ENCODE results near the gene LTA4H.

Gene LTA4H

GRCh38 chr12:95995238-95996031, 40.0 kb downstream of the LTA4H start (continued):
- TF ChIP-seq PRDM2 (tag by site-specific recombination; IDR thresholded peaks at IDR 0.05; ENCODE audit: borderline replicate concordance) (no peak), ZNF223 (tag by site-specific recombination; IDR thresholded peaks at IDR 0.05) (no peak), TCF7L2 (IDR thresholded peaks at IDR 0.05; ENCODE audit: borderline replicate concordance, low read depth, low read length) (no peak)

GRCh38 chr12:95994476-95994875, 40.9 kb downstream of the LTA4H start:
- Histone ChIP-seq H3K4me1 (ENCODE audit: control insufficient read depth, insufficient read depth, low read length) (no peaks in the 10 kb centered on the region), H3K36me3 (ENCODE audit: control insufficient read depth in 2 of 2, insufficient read depth in 1 of 2, low read length in 2 of 2) (peaks cover 0 to 5% of the 10 kb centered on the region in 2 experiments; a peak in 1 of 3 replicates), H3K9me3 (ENCODE audit: control insufficient read depth, insufficient read depth, low read depth, low read length) (no peaks in the 10 kb centered on the region), H3K27ac (ENCODE audit: extremely low read depth, low read depth, low read length) (no peak overlapping the region), H3K4me3 (ENCODE audit: low read depth, low read length) (no peak overlapping the region)
- ChIA-PET CTCF (interaction anchor here (0.5 to 2.0 kb wide), 3 partner anchors 35 to 104 kb away, joined by 3 to 8 read pairs (median 3); no protein-coding TSS in a partner anchor), POLR2A (no interaction called here)
- no peak for TF ChIP-seq ZNF768 (tag by site-specific recombination; IDR thresholded peaks at IDR 0.05)
- no peak for TF ChIP-seq ZNF280C (tag by site-specific recombination; IDR thresholded peaks at IDR 0.05)
- no peak for TF ChIP-seq ZFP37 (tag by site-specific recombination; IDR thresholded peaks at IDR 0.05)
- TF ChIP-seq TCF7L2 (IDR thresholded peaks at IDR 0.05; ENCODE audit: borderline replicate concordance, low read depth, low read length) = no peak
- no peak for TF ChIP-seq IKZF3 (tag by site-specific recombination; IDR thresholded peaks at IDR 0.05)
- no peak for TF ChIP-seq TSHZ1 (tag by site-specific recombination; IDR thresholded peaks at IDR 0.05; ENCODE audit: borderline replicate concordance)
- TF ChIP-seq SCRT1 (tag by site-specific recombination; IDR thresholded peaks at IDR 0.05; ENCODE audit: borderline replicate concordance) = no peak
- no peak for TF ChIP-seq ZNF777 (tag by site-specific recombination; IDR thresholded peaks at IDR 0.05; ENCODE audit: borderline replicate concordance)
- no peak for TF ChIP-seq ZNF555 (tag by site-specific recombination; conservative IDR thresholded peaks at IDR 0.05)
- TF ChIP-seq KLF9 (tag by site-specific recombination; IDR thresholded peaks at IDR 0.05; ENCODE audit: low read depth) = no peak
- no peak for TF ChIP-seq ZNF19 (tag by site-specific recombination; IDR thresholded peaks at IDR 0.05; ENCODE audit: low read depth)
- TF ChIP-seq ZNF175 (tag by site-specific recombination; IDR thresholded peaks at IDR 0.05) = no peak
- no peak for TF ChIP-seq ZBTB10 (tag by site-specific recombination; IDR thresholded peaks at IDR 0.05)
- TF ChIP-seq ZNF362 (tag by site-specific recombination; IDR thresholded peaks at IDR 0.05) = no peak
- TF ChIP-seq ZNF843 (tag by site-specific recombination; IDR thresholded peaks at IDR 0.05) = no peak

Measured in HEK293 (cell line).